CD4-positive, alpha-beta T cell (primary cell): ENCODE measurements around the gene THBD. TPM values are rescaled to one million over a fixed set of nuclear protein-coding genes. Genes with fewer than 3 reads are reported as not detected.

Experiments used
- ATAC-seq: fragments of 200-7000 bp; cut with Tn5 transposase; one replicate; pipeline ENCODE4 v1.10.0; 2022; ENCODE audit warnings: mild to moderate bottlenecking; ENCODE audit not compliant: poor library complexity
- CTCF ChIA-PET: fragments of 350-600 bp; sonication (Branson Sonifier 250); formaldehyde crosslinking; loops from one replicate; lab custom pipeline; 2021; ENCODE audit warnings: antibody characterized with exemption, inconsistent platforms; lab: Charles Lee
- POLR2A ChIA-PET: fragments of 350-600 bp; sonication (Branson Sonifier 250); formaldehyde crosslinking; loops from one replicate; lab custom pipeline; 2021; ENCODE audit warnings: antibody characterized with exemption, inconsistent platforms; lab: Charles Lee
- DNase-seq, 14 experiments: peaks; one replicate each; pipeline ENCODE4 v3.0.0-alpha.2; 2013 to 2020; ENCODE audit warnings: mixed read lengths in 2 of 14
- H3K27ac ChIP-seq, 2 donors: one replicate each; pipeline versions ENCODE4 v1.5.1 to v1.7.0; 2013; ENCODE audit warnings: low read length in 2 of 2, low read depth in 1 of 2, mild to moderate bottlenecking in 1 of 2
- H3K27me3 ChIP-seq, 2 experiments: 1 replicate in 1 of 2; 2 replicates in 1 of 2; pipeline versions ENCODE4 v1.6.1 to v1.7.0; 2013; ENCODE audit warnings: low read length in 2 of 2, control low read depth in 1 of 2, mild to moderate bottlenecking in 1 of 2, moderate library complexity in 1 of 2; ENCODE audit not compliant: insufficient read depth in 2 of 2, control insufficient read depth in 1 of 2
- H3K36me3 ChIP-seq: one replicate; pipeline ENCODE4 v1.6.1; 2013; ENCODE audit warnings: low read length, control low read depth; ENCODE audit not compliant: insufficient read depth
- H3K4me1 ChIP-seq: one replicate; pipeline ENCODE4 v1.6.1; 2013; ENCODE audit warnings: low read length, control low read depth; ENCODE audit not compliant: insufficient read depth
- H3K4me3 ChIP-seq: one replicate; pipeline ENCODE4 v1.5.1; 2013; ENCODE audit warnings: mild to moderate bottlenecking, low read length, moderate library complexity
- H3K9me3 ChIP-seq, 2 experiments: 1 replicate in 1 of 2; 2 replicates in 1 of 2; pipeline versions ENCODE4 v1.6.1 to v1.7.0; 2013; ENCODE audit warnings: low read length in 2 of 2, mild to moderate bottlenecking in 2 of 2, control low read depth in 1 of 2, moderate library complexity in 1 of 2; ENCODE audit not compliant: control insufficient read depth in 1 of 2, insufficient read depth in 1 of 2
- H3K27ac Mint-ChIP-seq: one replicate; pipeline ENCODE4 v1.8.0; 2020; ENCODE audit warnings: mixed read lengths
- H3K27me3 Mint-ChIP-seq: one replicate; pipeline ENCODE4 v1.8.0; 2021; ENCODE audit warnings: mixed read lengths
- H3K36me3 Mint-ChIP-seq: one replicate; pipeline ENCODE4 v1.8.0; 2021; ENCODE audit warnings: low read depth, mixed read lengths
- H3K4me1 Mint-ChIP-seq: one replicate; pipeline ENCODE4 v1.8.0; 2021; ENCODE audit warnings: low read depth, mixed read lengths
- H3K4me3 Mint-ChIP-seq: one replicate; pipeline ENCODE4 v1.8.0; 2020; ENCODE audit warnings: mild to moderate bottlenecking, mixed read lengths
- H3K9me3 Mint-ChIP-seq: one replicate; pipeline ENCODE4 v1.8.0; 2020; ENCODE audit warnings: mixed read lengths
- CTCF ChIP-seq: fragments of 200-600 bp; IDR thresholded peaks from one replicate; pipeline ENCODE4 v1.8.0; 2022; ENCODE audit warnings: antibody characterized with exemption, mild to moderate bottlenecking
- intact Hi-C, 2 experiments: fragments of 100-400 bp; cut with DNase I in 1 of 2; cut with micrococcal nuclease in 1 of 2; formaldehyde crosslinking; loops; one replicate each; pipeline versions ENCODE4 v1.15.1 to v1.9.0; 2023 to 2025; cut with DNase I, micrococcal nuclease
- total RNA-seq, 174 experiments: library from RNA in 2 of 174; stranded (reverse) in 2 of 174; gene quantifications; one replicate each; pipeline ENCODE4 v1.2.3 and lab custom pipeline; 2021 to 2026

THBD gene
- total RNA-seq, 2 experiments from 2014 or later: 2.2 to 2.4 TPM

- ATAC-seq (no peak), DNase-seq (peak in 2 of 14 experiments; percentile 31 to 33)
- Mint-ChIP-seq H3K27me3 (peaks cover 6% of the 10 kb centered on the region), H3K4me3 (no peak overlapping the region), H3K4me1 (peaks cover 18% of the 10 kb centered on the region), H3K36me3 (no peaks in the 10 kb centered on the region), H3K9me3 (no peaks in the 10 kb centered on the region), H3K27ac (no peak overlapping the region)
- Histone ChIP-seq H3K9me3 (peaks cover 0 to 10% of the 10 kb centered on the region in 2 experiments), H3K27me3 (peaks cover 2 to 4% of the 10 kb centered on the region in 2 experiments), H3K27ac (no peak overlapping the region), H3K4me1 (peaks cover 34% of the 10 kb centered on the region), H3K36me3 (no peaks in the 10 kb centered on the region), H3K4me3 (no peak overlapping the region)
- POLR2A ChIA-PET: no interaction called here
- CTCF ChIA-PET: no interaction called here
- no peak for TF ChIP-seq CTCF
- intact Hi-C loops: no loop called here
These were observed 38.2 kb upstream of the THBD start for GRCh38 chr20:23087587-23088251.

GRCh38 chr20:23086931-23087411, 37.5 kb upstream of the THBD start:
- intact Hi-C loops: no loop called here
- DNase-seq (peak in 2 of 14 experiments; percentile 45 to 50), ATAC-seq (no peak)
- Mint-ChIP-seq H3K9me3 (no peaks in the 10 kb centered on the region), H3K27ac (no peak overlapping the region), H3K36me3 (no peaks in the 10 kb centered on the region), H3K4me3 (no peak overlapping the region), H3K4me1 (peaks cover 18% of the 10 kb centered on the region), H3K27me3 (no peaks in the 10 kb centered on the region)
- ChIA-PET POLR2A (no interaction called here), CTCF (no interaction called here)
- no peaks in the 10 kb centered on the region for H3K36me3 ChIP-seq
- H3K27ac ChIP-seq: peak overlapping the region in 1 of 2 donors; percentile 18
- H3K4me1 ChIP-seq: peaks cover 34% of the 10 kb centered on the region
- H3K4me3 ChIP-seq: no peak overlapping the region
- H3K9me3 ChIP-seq: peaks cover 0 to 10% of the 10 kb centered on the region in 2 experiments
- no peak for TF ChIP-seq CTCF
- H3K27me3 ChIP-seq: peaks cover 2 to 4% of the 10 kb centered on the region in 2 experiments

- TF ChIP-seq CTCF: no peak
- ChIA-PET CTCF (no interaction called here), POLR2A (interaction anchor here (1.1 kb wide), 1 partner anchor 264 kb away, joined by 3 read pairs; the partner anchor contains the start of gene NXT1)
- intact Hi-C loops: no loop called here
- peaks cover 18% of the 10 kb centered on the region for H3K4me1 Mint-ChIP-seq
- peaks cover 0 to 2% of the 10 kb centered on the region in 2 experiments for H3K27me3 ChIP-seq
- H3K27me3 Mint-ChIP-seq: no peaks in the 10 kb centered on the region
- H3K36me3 Mint-ChIP-seq: no peaks in the 10 kb centered on the region
- peak within 1 kb of the TSS; percentile 56 for H3K4me3 ChIP-seq
- peak within 1 kb of the TSS; percentile 64 for H3K27ac Mint-ChIP-seq
- H3K4me3 Mint-ChIP-seq: peak within 1 kb of the TSS; percentile 75
- no peaks in the 10 kb centered on the region for H3K36me3 ChIP-seq
- H3K9me3 Mint-ChIP-seq: no peaks in the 10 kb centered on the region
- H3K4me1 ChIP-seq: peaks cover 34% of the 10 kb centered on the region
- peaks cover 0 to 10% of the 10 kb centered on the region in 2 experiments for H3K9me3 ChIP-seq
- DNase-seq (peak in 4 of 14 experiments; percentile 1 to 67 (median 54)), ATAC-seq (peak; percentile 64)
- peak within 1 kb of the TSS in 1 of 2 donors; percentile 18 for H3K27ac ChIP-seq
These were observed 36.6 kb upstream of the THBD start, which contains the start of gene CD93 for GRCh38 chr20:23086056-23086566. Gene CD93, minus strand, starts transcription at chr20:23086324. Its CDS starts 132 bp downstream, at chr20:23086192.
